ENCODE results near the gene ELK3. TPM values are rescaled to one million over a fixed set of nuclear protein-coding genes. Genes with fewer than 3 reads are reported as not detected.

Gene ELK3
- total and polyA plus RNA-seq, 2 experiments from 2014 or later, result 5.5 to 8.3 TPM

DNA sequence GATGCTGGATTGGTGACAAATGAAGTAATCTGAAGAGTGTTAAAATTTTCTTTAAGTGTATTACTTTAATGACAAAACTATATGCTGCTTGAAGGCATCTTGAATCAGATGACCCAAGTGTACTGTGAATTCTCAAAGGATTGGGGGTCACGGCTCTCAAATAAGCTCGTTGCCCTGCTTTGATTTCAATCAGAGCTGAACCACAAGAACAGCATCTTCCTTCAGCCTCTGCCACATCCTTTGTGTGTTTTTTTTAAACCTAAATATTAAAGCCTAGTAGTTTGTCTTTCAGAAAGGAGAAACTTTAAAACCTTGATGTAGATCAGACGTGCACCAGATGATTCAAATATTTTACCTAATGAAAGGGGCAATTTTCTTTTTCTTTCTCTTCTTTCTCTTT is 11.7 kb downstream of the ELK3 start:
- Histone ChIP-seq H3K4me1 (ENCODE audit: insufficient read depth) (peaks cover 10% of the 10 kb centered on the region), H2AFZ (no peak overlapping the region), H3F3A (replicated peaks; ENCODE audit: low read depth) (no peaks in the 10 kb centered on the region), H3K36me3 (ENCODE audit: insufficient read depth) (no peaks in the 10 kb centered on the region), H3K27ac (ENCODE audit: low read depth) (no peak overlapping the region), H4K20me1 (replicated peaks; ENCODE audit: insufficient read depth) (no peaks in the 10 kb centered on the region; the same call in 1 of the 2 replicates), H3K27me3 (ENCODE audit: insufficient read depth) (no peaks in the 10 kb centered on the region), H3K4me3 (no peak overlapping the region), H3K9me2 (ENCODE audit: insufficient read depth) (no peaks in the 10 kb centered on the region), H3K79me2 (replicated peaks; ENCODE audit: insufficient read depth) (peaks cover 22% of the 10 kb centered on the region; the same call in 1 of the 2 replicates), H3K4me2 (no peak overlapping the region)
- Mint-ChIP-seq H3K4me3 (no peak overlapping the region), H3K27me3 (ENCODE audit: insufficient read depth, low read depth, poor library complexity) (peaks cover 5% of the 10 kb centered on the region), H3K4me1 (peaks cover 24% of the 10 kb centered on the region), H3K27ac (no peak overlapping the region), H3K9me3 (no peaks in the 10 kb centered on the region), H3K36me3 (ENCODE audit: low read depth) (no peaks in the 10 kb centered on the region)
- DNase-seq (ENCODE audit: low spot score), result no peak
- no peak for ATAC-seq
- TF ChIP-seq STAT1 (IDR thresholded peaks at IDR 0.05; ENCODE audit: unreplicated experiment), result no peak
- TF ChIP-seq, protein P1, sequence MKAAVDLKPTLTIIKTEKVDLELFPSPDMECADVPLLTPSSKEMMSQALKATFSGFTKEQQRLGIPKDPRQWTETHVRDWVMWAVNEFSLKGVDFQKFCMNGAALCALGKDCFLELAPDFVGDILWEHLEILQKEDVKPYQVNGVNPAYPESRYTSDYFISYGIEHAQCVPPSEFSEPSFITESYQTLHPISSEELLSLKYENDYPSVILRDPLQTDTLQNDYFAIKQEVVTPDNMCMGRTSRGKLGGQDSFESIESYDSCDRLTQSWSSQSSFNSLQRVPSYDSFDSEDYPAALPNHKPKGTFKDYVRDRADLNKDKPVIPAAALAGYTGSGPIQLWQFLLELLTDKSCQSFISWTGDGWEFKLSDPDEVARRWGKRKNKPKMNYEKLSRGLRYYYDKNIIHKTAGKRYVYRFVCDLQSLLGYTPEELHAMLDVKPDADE (IDR thresholded peaks at IDR 0.05), result no peak
- no peak for TF ChIP-seq ZNF331 (CRISPR knock-in tag; IDR thresholded peaks at IDR 0.05; ENCODE audit: low read depth)
- TF ChIP-seq POLR2AphosphoS5 (IDR thresholded peaks at IDR 0.05; ENCODE audit: low read depth), result no peak
- TF ChIP-seq ZNF114 (CRISPR knock-in tag; IDR thresholded peaks at IDR 0.05), result no peak
- no peak for TF ChIP-seq JUNB (IDR thresholded peaks at IDR 0.05; ENCODE audit: unreplicated experiment)
- TF ChIP-seq CREB1 (CRISPR knock-in tag; IDR thresholded peaks at IDR 0.05; ENCODE audit: low read depth), result no peak
- TF ChIP-seq, protein P2, sequence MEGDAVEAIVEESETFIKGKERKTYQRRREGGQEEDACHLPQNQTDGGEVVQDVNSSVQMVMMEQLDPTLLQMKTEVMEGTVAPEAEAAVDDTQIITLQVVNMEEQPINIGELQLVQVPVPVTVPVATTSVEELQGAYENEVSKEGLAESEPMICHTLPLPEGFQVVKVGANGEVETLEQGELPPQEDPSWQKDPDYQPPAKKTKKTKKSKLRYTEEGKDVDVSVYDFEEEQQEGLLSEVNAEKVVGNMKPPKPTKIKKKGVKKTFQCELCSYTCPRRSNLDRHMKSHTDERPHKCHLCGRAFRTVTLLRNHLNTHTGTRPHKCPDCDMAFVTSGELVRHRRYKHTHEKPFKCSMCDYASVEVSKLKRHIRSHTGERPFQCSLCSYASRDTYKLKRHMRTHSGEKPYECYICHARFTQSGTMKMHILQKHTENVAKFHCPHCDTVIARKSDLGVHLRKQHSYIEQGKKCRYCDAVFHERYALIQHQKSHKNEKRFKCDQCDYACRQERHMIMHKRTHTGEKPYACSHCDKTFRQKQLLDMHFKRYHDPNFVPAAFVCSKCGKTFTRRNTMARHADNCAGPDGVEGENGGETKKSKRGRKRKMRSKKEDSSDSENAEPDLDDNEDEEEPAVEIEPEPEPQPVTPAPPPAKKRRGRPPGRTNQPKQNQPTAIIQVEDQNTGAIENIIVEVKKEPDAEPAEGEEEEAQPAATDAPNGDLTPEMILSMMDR (conservative IDR thresholded peaks at IDR 0.05; ENCODE audit: low read depth in 2 of 2), result no peak
- TF ChIP-seq EZH2 (IDR thresholded peaks at IDR 0.05; ENCODE audit: low read depth, unreplicated experiment), result no peak
- TF ChIP-seq, protein P3, sequence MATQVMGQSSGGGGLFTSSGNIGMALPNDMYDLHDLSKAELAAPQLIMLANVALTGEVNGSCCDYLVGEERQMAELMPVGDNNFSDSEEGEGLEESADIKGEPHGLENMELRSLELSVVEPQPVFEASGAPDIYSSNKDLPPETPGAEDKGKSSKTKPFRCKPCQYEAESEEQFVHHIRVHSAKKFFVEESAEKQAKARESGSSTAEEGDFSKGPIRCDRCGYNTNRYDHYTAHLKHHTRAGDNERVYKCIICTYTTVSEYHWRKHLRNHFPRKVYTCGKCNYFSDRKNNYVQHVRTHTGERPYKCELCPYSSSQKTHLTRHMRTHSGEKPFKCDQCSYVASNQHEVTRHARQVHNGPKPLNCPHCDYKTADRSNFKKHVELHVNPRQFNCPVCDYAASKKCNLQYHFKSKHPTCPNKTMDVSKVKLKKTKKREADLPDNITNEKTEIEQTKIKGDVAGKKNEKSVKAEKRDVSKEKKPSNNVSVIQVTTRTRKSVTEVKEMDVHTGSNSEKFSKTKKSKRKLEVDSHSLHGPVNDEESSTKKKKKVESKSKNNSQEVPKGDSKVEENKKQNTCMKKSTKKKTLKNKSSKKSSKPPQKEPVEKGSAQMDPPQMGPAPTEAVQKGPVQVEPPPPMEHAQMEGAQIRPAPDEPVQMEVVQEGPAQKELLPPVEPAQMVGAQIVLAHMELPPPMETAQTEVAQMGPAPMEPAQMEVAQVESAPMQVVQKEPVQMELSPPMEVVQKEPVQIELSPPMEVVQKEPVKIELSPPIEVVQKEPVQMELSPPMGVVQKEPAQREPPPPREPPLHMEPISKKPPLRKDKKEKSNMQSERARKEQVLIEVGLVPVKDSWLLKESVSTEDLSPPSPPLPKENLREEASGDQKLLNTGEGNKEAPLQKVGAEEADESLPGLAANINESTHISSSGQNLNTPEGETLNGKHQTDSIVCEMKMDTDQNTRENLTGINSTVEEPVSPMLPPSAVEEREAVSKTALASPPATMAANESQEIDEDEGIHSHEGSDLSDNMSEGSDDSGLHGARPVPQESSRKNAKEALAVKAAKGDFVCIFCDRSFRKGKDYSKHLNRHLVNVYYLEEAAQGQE (IDR thresholded peaks at IDR 0.05; ENCODE audit: unreplicated experiment), result no peak
- TF ChIP-seq, protein P4, sequence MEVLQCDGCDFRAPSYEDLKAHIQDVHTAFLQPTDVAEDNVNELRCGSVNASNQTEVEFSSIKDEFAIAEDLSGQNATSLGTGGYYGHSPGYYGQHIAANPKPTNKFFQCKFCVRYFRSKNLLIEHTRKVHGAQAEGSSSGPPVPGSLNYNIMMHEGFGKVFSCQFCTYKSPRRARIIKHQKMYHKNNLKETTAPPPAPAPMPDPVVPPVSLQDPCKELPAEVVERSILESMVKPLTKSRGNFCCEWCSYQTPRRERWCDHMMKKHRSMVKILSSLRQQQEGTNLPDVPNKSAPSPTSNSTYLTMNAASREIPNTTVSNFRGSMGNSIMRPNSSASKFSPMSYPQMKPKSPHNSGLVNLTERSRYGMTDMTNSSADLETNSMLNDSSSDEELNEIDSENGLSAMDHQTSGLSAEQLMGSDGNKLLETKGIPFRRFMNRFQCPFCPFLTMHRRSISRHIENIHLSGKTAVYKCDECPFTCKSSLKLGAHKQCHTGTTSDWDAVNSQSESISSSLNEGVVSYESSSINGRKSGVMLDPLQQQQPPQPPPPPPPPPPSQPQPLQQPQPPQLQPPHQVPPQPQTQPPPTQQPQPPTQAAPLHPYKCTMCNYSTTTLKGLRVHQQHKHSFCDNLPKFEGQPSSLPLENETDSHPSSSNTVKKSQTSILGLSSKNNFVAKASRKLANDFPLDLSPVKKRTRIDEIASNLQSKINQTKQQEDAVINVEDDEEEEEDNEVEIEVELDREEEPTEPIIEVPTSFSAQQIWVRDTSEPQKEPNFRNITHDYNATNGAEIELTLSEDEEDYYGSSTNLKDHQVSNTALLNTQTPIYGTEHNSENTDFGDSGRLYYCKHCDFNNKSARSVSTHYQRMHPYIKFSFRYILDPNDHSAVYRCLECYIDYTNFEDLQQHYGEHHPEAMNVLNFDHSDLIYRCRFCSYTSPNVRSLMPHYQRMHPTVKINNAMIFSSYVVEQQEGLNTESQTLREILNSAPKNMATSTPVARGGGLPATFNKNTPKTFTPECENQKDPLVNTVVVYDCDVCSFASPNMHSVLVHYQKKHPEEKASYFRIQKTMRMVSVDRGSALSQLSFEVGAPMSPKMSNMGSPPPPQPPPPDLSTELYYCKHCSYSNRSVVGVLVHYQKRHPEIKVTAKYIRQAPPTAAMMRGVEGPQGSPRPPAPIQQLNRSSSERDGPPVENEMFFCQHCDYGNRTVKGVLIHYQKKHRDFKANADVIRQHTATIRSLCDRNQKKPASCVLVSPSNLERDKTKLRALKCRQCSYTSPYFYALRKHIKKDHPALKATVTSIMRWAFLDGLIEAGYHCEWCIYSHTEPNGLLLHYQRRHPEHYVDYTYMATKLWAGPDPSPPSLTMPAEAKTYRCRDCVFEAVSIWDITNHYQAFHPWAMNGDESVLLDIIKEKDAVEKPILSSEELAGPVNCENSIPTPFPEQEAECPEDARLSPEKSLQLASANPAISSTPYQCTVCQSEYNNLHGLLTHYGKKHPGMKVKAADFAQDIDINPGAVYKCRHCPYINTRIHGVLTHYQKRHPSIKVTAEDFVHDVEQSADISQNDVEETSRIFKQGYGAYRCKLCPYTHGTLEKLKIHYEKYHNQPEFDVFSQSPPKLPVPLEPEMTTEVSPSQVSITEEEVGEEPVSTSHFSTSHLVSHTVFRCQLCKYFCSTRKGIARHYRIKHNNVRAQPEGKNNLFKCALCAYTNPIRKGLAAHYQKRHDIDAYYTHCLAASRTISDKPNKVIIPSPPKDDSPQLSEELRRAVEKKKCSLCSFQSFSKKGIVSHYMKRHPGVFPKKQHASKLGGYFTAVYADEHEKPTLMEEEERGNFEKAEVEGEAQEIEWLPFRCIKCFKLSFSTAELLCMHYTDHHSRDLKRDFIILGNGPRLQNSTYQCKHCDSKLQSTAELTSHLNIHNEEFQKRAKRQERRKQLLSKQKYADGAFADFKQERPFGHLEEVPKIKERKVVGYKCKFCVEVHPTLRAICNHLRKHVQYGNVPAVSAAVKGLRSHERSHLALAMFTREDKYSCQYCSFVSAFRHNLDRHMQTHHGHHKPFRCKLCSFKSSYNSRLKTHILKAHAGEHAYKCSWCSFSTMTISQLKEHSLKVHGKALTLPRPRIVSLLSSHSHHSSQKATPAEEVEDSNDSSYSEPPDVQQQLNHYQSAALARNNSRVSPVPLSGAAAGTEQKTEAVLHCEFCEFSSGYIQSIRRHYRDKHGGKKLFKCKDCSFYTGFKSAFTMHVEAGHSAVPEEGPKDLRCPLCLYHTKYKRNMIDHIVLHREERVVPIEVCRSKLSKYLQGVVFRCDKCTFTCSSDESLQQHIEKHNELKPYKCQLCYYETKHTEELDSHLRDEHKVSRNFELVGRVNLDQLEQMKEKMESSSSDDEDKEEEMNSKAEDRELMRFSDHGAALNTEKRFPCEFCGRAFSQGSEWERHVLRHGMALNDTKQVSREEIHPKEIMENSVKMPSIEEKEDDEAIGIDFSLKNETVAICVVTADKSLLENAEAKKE (CRISPR knock-in tag; IDR thresholded peaks at IDR 0.05), result no peak
- TF ChIP-seq EZH2phosphoT487 (IDR thresholded peaks at IDR 0.05; ENCODE audit: unreplicated experiment), result no peak
- TF ChIP-seq NANOG (IDR thresholded peaks at IDR 0.05; ENCODE audit: borderline replicate concordance), result no peak

Measured in GM23338 (cell line).